ENCODE data around the gene NANOS3. TPM values are rescaled to one million over a fixed set of nuclear protein-coding genes. Genes with fewer than 3 reads are reported as not detected.

The NANOS3 gene
- total RNA-seq, 1 experiment from 2014 or later, result not detected

- no peaks in the 10 kb centered on the region for H3K79me2 ChIP-seq (ENCODE audit: insufficient read depth, low read length)
- RAD21 ChIA-PET (ENCODE audit: low non-redundant PET in 1 of 2, low total read pairs in 2 of 2, uncharacterized antibody in 2 of 2, unreplicated experiment in 2 of 2), result no interaction called here
- H2AFZ ChIP-seq (ENCODE audit: low read depth, low read length, poor library complexity, severe bottlenecking), result no peak overlapping the region
- no peaks in the 10 kb centered on the region for H3K4me1 ChIP-seq (ENCODE audit: control insufficient read depth in 1 of 2, insufficient read depth in 2 of 2, low read length in 2 of 2)
- no peak overlapping the region for H3K4me2 ChIP-seq (ENCODE audit: low read length)
- H3K9ac ChIP-seq (ENCODE audit: low read length), result no peak overlapping the region
- H3K36me3 ChIP-seq (ENCODE audit: control insufficient read depth in 1 of 2, insufficient read depth in 2 of 2, low read length in 2 of 2), result peaks cover 4 to 22% of the 10 kb centered on the region in 2 experiments; a peak in 3 of 4 replicates
- H3K27me3 ChIP-seq (ENCODE audit: insufficient read depth, low read length), result no peaks in the 10 kb centered on the region
- BruUV-seq (replicated peaks), result no TSS peak
- ATAC-seq (no peak), DNase-seq (ENCODE audit: low read depth, low spot score) (no peak)
- no peaks in the 10 kb centered on the region for H4K20me1 ChIP-seq (ENCODE audit: insufficient read depth)
- no peaks in the 10 kb centered on the region for H3K9me2 ChIP-seq (ENCODE audit: insufficient read depth)
- no peak overlapping the region for H3K4me3 ChIP-seq (replicated peaks in 1 of 2; ENCODE audit: low read depth in 1 of 2, low read length in 2 of 2)
- TF ChIP-seq ZBTB33 (IDR thresholded peaks at IDR 0.05; ENCODE audit: extremely low read depth, insufficient replicate concordance, low read length) (no peak), JUND (IDR thresholded peaks at IDR 0.05) (no peak), FOSL1 (IDR thresholded peaks at IDR 0.05; ENCODE audit: low read depth) (no peak), EZH2 (IDR thresholded peaks at IDR 0.05) (no peak), POLR2A (IDR thresholded peaks at IDR 0.05; ENCODE audit: borderline replicate concordance, extremely low read depth, insufficient read depth, insufficient read length) (no peak), REST (IDR thresholded peaks at IDR 0.05; ENCODE audit: low read depth) (no peak), CBX3 (IDR thresholded peaks at IDR 0.05; ENCODE audit: low read depth) (no peak), POLR2AphosphoS5 (IDR thresholded peaks at IDR 0.05; ENCODE audit: low read depth, low read length) (no peak), SIN3A (IDR thresholded peaks at IDR 0.05; ENCODE audit: low read depth) (no peak), EGR1 (IDR thresholded peaks at IDR 0.05; ENCODE audit: low read depth) (no peak), YY1 (IDR thresholded peaks at IDR 0.05; ENCODE audit: extremely low read depth, insufficient replicate concordance, low read depth, low read length) (no peak), SRF (IDR thresholded peaks at IDR 0.05; ENCODE audit: low read depth) (no peak), ELF1 (IDR thresholded peaks at IDR 0.05; ENCODE audit: borderline replicate concordance, low read depth) (no peak), ZFX (IDR thresholded peaks at IDR 0.05) (no peak), ZNF274 (IDR thresholded peaks at IDR 0.05; ENCODE audit: low read depth, low read length) (no peak), MAX (IDR thresholded peaks at IDR 0.05) (no peak), SP1 (IDR thresholded peaks at IDR 0.05; ENCODE audit: low read depth) (no peak), EZH2phosphoT487 (IDR thresholded peaks at IDR 0.05; ENCODE audit: borderline replicate concordance) (no peak), RAD21 (IDR thresholded peaks at IDR 0.05; ENCODE audit: low read depth) (no peak), CTCF (IDR thresholded peaks at IDR 0.05 in 2 of 3, conservative IDR thresholded peaks at IDR 0.05 in 1 of 3; ENCODE audit: borderline replicate concordance in 1 of 3, insufficient read depth in 1 of 3, low read depth in 2 of 3, low read length in 2 of 3) (no peak)
- CTCF ChIA-PET, result no interaction called here
- intact Hi-C loops (cut with micrococcal nuclease), result no loop called here
- H3K27ac ChIP-seq (ENCODE audit: low read depth, low read length), result no peak overlapping the region
- H3K9me3 ChIP-seq (ENCODE audit: control insufficient read depth in 1 of 2, insufficient read depth in 1 of 2, low read depth in 1 of 2, low read length in 2 of 2), result no peaks in the 10 kb centered on the region
- POLR2A ChIA-PET, result interaction anchor here (1.2 kb wide), 1 partner anchor 62 kb away, joined by 4 read pairs; no protein-coding TSS in a partner anchor
Measured at GRCh38 chr19:13914777-13915176, 37.8 kb downstream of the NANOS3 start.
